Esophagus muscularis mucosa (tissue), 4 donors: ENCODE results near the gene SEMA5B. TPM values are rescaled to one million over a fixed set of nuclear protein-coding genes. Genes with fewer than 3 reads are reported as not detected.

ENCODE experiments used
- DNase-seq: peaks from one replicate; pipeline ENCODE4 v3.0.0-alpha.2; 2017; ENCODE audit errors: extremely low spot score
- H3K27ac ChIP-seq, 4 donors: fragments of 200-600 bp; sonication (generic); replicated peaks in 1 of 4; 1 replicate in 3 of 4; 2 replicates in 1 of 4; pipeline ENCODE4 v1.5.1; 2016 to 2019; ENCODE audit warnings: mild to moderate bottlenecking in 1 of 4
- H3K27me3 ChIP-seq, 4 donors: fragments of 200-600 bp; sonication (generic); one replicate each; pipeline versions ENCODE4 v1.5.1 to v1.6.0; 2016 to 2019
- H3K36me3 ChIP-seq, 4 donors: fragments of 200-600 bp; sonication (generic); one replicate each; pipeline ENCODE4 v1.5.1; 2016 to 2019
- H3K4me1 ChIP-seq, 4 donors: fragments of 200-600 bp; sonication (generic); one replicate each; pipeline ENCODE4 v1.5.1; 2016 to 2019
- H3K4me3 ChIP-seq, 4 donors: fragments of 200-600 bp; sonication (generic); 1 replicate in 2 of 4; 2 replicates in 2 of 4; pipeline ENCODE4 v1.5.1; 2016 to 2019; ENCODE audit warnings: mild to moderate bottlenecking in 4 of 4, moderate library complexity in 1 of 4
- H3K9me3 ChIP-seq, 4 donors: fragments of 200-600 bp; sonication (generic); 1 replicate in 3 of 4; 2 replicates in 1 of 4; pipeline ENCODE4 v1.5.1; 2016 to 2019
- CTCF ChIP-seq, 3 experiments: fragments of 200-600 bp in 2 of 3; fragments of 450-650 bp in 1 of 3; sonication (generic) in 2 of 3; IDR thresholded peaks; one replicate each; pipeline ENCODE4 v1.5.1; 2017 to 2019; ENCODE audit warnings: antibody characterized with exemption in 3 of 3, mild to moderate bottlenecking in 2 of 3, moderate library complexity in 1 of 3
- EP300 ChIP-seq: sonication (generic); formaldehyde crosslinking; IDR thresholded peaks from one replicate; pipeline ENCODE4 v1.6.1; 2017; ENCODE audit warnings: antibody characterized with exemption
- POLR2A ChIP-seq: fragments of 450-650 bp; IDR thresholded peaks from one replicate; pipeline ENCODE4 v1.6.1; 2017; ENCODE audit warnings: antibody characterized with exemption, moderate library complexity, mild to moderate bottlenecking, low read depth
- POLR2AphosphoS5 ChIP-seq, 2 donors: sonication (generic); formaldehyde crosslinking; IDR thresholded peaks; one replicate each; pipeline ENCODE4 v1.6.1; 2017; ENCODE audit warnings: antibody characterized with exemption in 2 of 2
- WGBS: methylation state at CpG from one replicate; pipeline ENCODE4 v1.1.5; 2018; 5-methylcytosine and 5-hydroxymethylcytosine counted together
- intact Hi-C: fragments of 100-400 bp; cut with DNase I; formaldehyde crosslinking; loops from one replicate; pipeline ENCODE4 v1.15.1; 2023
- total RNA-seq, 4 donors: library from RNA; depleted of rRNA; stranded (reverse); fragments of >200 nt; gene quantifications; one replicate each; pipeline versions ENCODE4 v1.1.0 to v1.2.1, GENCODE V29; 2016

SEMA5B gene
- total RNA-seq, 4 donors from 2014 or later: under 0.01 to 1.6 (median 0.34) TPM

DNA sequence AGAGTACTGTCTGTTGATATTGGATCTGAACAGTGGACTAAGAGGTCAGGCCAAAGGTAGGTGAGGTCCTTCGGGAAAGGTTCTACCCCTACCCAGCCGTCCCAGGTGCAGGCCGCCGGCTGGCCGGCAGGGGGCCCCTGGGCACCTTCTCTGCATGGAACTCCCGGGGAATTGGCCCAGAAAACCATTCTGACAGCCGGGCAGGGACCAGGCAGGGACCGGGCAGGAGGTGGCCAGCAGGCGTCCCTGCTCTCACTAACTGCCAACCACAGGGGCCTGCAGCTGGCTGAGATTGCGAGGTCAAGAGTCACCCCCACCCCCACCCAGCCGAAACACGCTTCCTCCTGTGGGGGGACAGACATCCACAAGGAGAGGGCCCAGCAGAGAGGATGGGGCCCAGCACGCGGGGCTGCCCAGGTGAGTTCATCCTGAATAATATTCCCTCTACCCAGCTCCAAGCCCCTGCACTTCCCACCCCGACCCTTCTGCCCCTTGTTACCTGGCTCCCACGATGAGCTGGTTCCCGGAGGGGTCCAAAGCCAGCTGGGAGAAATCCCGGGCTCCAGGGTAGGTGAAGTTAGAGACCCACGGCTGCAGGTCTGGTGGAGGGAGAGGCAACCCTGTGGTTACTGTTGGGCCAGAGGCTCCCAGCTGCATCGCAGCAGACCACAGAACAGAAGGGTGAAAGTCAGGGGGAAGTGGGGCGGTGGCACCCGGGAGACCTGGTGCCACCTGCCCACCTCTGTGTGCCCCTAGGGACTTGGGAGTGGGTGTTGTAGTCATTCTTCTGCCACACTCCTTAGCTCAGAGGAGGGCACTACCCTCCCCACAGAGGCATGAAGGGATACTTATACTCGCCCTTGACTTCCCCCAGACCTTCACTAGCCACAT is 84.4 kb downstream of the SEMA5B start:
- TF ChIP-seq EP300: no peak
- TF ChIP-seq POLR2AphosphoS5 (IDR thresholded peaks at IDR 0.05): peak in 1 of 2 donors; percentile 27
- TF ChIP-seq CTCF (IDR thresholded peaks at IDR 0.05): peak; percentile 82 to 95 (median 89)
- TF ChIP-seq POLR2A: no peak
- intact Hi-C loops: loop anchor here (2.0 to 10.0 kb wide), 4 partner anchors 84 to 612 kb away; partner anchors contain the start of gene SEMA5B
- WGBS: 52% methylated on average over 16 of the region's 23 CpGs
- H3K27me3 ChIP-seq: no peaks in the 10 kb centered on the region
- no peak overlapping the region for H3K4me3 ChIP-seq
- no peaks in the 10 kb centered on the region for H3K36me3 ChIP-seq
- no peaks in the 10 kb centered on the region for H3K9me3 ChIP-seq
- no peak overlapping the region for H3K27ac ChIP-seq
- peaks cover 5 to 33% (median 16%) of the 10 kb centered on the region in 4 donors for H3K4me1 ChIP-seq
- no peak for DNase-seq

DNA sequence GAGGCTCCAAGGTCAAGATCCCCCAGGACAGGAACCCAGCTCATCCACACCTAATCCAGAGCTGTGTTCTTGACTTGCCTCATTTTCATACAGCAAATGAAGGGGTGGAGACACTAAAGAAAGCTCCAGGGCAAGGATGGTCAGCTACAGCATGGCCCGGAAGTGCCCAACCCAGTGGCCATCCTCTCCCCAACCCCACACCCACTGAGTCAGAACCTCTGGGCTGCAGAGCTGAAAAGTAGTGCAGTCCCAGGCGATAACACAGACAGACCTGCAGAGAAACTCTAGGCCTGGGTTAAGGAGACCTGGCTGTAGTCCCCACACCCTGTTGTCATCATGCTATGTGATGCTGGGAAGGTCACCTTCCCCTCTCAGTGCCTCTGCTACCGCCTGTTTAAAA is 85.3 kb downstream of the SEMA5B start:
- DNase-seq: no peak
- intact Hi-C loops: loop anchor here (2.0 to 10.0 kb wide), 4 partner anchors 85 to 613 kb away; partner anchors contain the start of gene SEMA5B
- no peaks in the 10 kb centered on the region for H3K9me3 ChIP-seq
- peaks cover 5 to 33% (median 16%) of the 10 kb centered on the region in 4 donors for H3K4me1 ChIP-seq
- no peaks in the 10 kb centered on the region for H3K36me3 ChIP-seq
- H3K27me3 ChIP-seq: no peaks in the 10 kb centered on the region
- TF ChIP-seq CTCF (IDR thresholded peaks at IDR 0.05) (no peak), POLR2AphosphoS5 (IDR thresholded peaks at IDR 0.05) (no peak), POLR2A (no peak), EP300 (no peak)
- H3K27ac ChIP-seq: no peak overlapping the region
- 90% methylated on average over 2 of the region's 3 CpGs for WGBS
- H3K4me3 ChIP-seq: no peak overlapping the region

DNA sequence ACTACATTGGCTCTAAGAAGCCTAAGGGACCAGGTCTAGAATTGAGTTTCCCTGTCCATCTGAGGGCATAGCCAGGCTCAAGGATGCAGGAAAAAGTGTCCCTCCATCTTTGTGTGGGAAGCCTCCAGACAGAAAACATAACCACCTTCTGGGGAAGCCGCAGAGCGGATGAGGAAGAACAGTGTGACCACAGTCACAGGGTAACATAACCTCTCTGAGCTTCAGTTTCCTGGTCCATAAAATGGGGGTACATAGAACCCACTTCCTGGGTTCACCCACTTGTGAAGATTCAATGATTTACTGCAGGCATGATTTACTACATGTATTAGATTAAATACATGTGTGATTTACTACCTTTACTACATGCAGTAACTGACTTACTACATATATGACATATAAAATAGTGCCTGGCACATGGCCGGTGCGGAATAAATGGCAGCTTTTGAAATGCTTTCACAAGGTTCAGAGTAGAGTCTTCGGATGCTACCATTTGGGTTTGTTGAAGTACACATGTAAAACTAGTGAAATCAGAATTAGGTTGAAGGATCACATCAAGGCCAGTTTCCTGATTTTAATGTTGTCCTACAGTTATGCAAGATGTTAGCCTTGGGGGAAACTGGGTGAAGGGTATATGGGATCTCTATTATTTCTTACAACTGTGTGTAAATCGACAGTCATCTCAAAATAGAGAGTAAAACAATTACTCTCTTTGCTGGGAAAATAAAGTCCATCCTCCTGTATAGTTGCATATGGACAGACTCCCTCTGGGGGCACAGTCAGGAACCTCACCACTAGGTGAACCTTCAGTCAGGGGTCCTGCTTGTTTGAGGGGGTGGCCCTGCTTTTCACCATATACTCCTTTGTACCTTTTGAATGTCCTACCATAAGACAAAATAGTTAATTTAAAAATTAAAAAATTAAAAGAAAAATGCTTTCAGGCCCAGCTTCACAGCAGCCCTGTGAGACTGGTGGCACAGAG is 86.0 kb downstream of the SEMA5B start:
- Histone ChIP-seq H3K27ac (peak overlapping the region in 3 of 4 donors; percentile 15 to 39 (median 25)), H3K4me3 (no peak overlapping the region), H3K27me3 (no peaks in the 10 kb centered on the region), H3K4me1 (peaks cover 5 to 33% (median 16%) of the 10 kb centered on the region in 4 donors), H3K36me3 (no peaks in the 10 kb centered on the region), H3K9me3 (no peaks in the 10 kb centered on the region)
- DNase-seq: no peak
- no peak for TF ChIP-seq POLR2AphosphoS5 (IDR thresholded peaks at IDR 0.05)
- no peak for TF ChIP-seq EP300
- peak in 1 of 3 experiments; percentile 24 for TF ChIP-seq CTCF (IDR thresholded peaks at IDR 0.05)
- no peak for TF ChIP-seq POLR2A
- WGBS: 93% methylated on average over 6 of the region's 6 CpGs
- intact Hi-C loops: loop anchor here (2.0 to 10.0 kb wide), 4 partner anchors 85 to 613 kb away; partner anchors contain the start of gene SEMA5B

DNA sequence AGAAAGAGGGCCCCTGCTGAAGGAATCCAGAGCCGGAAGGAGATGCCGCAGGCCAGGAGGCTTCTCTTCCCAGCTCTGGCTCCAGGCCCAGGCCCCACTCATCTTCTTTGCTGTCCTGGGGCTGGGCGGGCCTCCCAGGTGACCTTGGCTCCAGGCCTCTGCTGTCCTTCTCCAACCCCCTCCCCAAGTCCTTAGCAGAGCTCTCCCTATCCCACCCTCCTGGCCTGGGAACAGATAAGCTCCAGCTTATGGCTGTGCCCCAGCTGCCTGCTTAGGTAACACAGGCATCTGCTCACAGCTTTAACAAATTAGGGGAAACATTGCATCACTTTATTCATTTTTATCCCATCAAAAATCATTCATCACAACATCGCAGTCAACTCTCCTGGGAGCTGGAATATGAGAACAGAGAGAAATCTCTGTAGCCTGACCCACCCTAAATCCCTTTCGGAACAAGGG is 86.9 kb downstream of the SEMA5B start:
- intact Hi-C loops: loop anchor here (5.0 to 10.0 kb wide), 3 partner anchors 252 to 614 kb away; no protein-coding TSS in a partner anchor
- Histone ChIP-seq H3K4me1 (peaks cover 5 to 37% (median 16%) of the 10 kb centered on the region in 4 donors), H3K4me3 (no peak overlapping the region), H3K27me3 (no peaks in the 10 kb centered on the region), H3K27ac (peak overlapping the region in 3 of 4 donors; percentile 15 to 64 (median 46)), H3K36me3 (no peaks in the 10 kb centered on the region), H3K9me3 (no peaks in the 10 kb centered on the region)
- DNase-seq: no peak
- TF ChIP-seq POLR2A (no peak), POLR2AphosphoS5 (IDR thresholded peaks at IDR 0.05) (peak in 1 of 2 donors; percentile 49)
- WGBS: 58% methylated on average over 5 of the region's 5 CpGs
